Kidney (tissue), 14 donors: ENCODE results near the gene PKIG. TPM values are rescaled to one million over a fixed set of nuclear protein-coding genes. Genes with fewer than 3 reads are reported as not detected.

ENCODE experiments used
- DNase-seq, 5 donors: peaks; one replicate each; pipeline ENCODE4 v3.0.0-alpha.2; 2013 to 2020
- FAIRE-seq: peaks from 2 replicates; lab custom pipeline; 2012; peaks lifted over from hg19 to GRCh38; lab: Jason Lieb, UNC
- H3K27ac ChIP-seq, 2 donors: one replicate each; pipeline ENCODE4 v1.7.0; 2013; ENCODE audit warnings: low read depth in 2 of 2, low read length in 2 of 2, inconsistent platforms in 1 of 2
- H3K27me3 ChIP-seq: one replicate; pipeline ENCODE4 v1.7.1; 2013; ENCODE audit warnings: low read length, inconsistent platforms; ENCODE audit not compliant: control insufficient read depth, insufficient read depth
- H3K36me3 ChIP-seq, 3 donors: one replicate each; pipeline versions ENCODE4 v1.7.0 to v1.7.1; 2013; ENCODE audit warnings: low read length in 3 of 3, control low read depth in 1 of 3, inconsistent platforms in 1 of 3; ENCODE audit not compliant: insufficient read depth in 3 of 3, control insufficient read depth in 2 of 3
- H3K4me1 ChIP-seq, 3 donors: one replicate each; pipeline versions ENCODE4 v1.7.0 to v1.7.1; 2013; ENCODE audit warnings: low read length in 3 of 3, inconsistent platforms in 1 of 3, low read depth in 1 of 3; ENCODE audit not compliant: control insufficient read depth in 2 of 3, insufficient read depth in 2 of 3
- H3K4me3 ChIP-seq, 3 donors: one replicate each; pipeline versions ENCODE4 v1.7.0 to v1.8.1; 2013; ENCODE audit warnings: low read length in 3 of 3, control low read depth in 1 of 3, inconsistent platforms in 1 of 3
- H3K9ac ChIP-seq, 3 donors: one replicate each; pipeline versions ENCODE4 v1.7.0 to v1.7.1; 2013; ENCODE audit warnings: low read length in 3 of 3, control low read depth in 1 of 3, inconsistent platforms in 1 of 3
- H3K9me3 ChIP-seq, 3 donors: one replicate each; pipeline versions ENCODE4 v1.7.0 to v1.7.1; 2013; ENCODE audit warnings: low read length in 3 of 3, control low read depth in 1 of 3, inconsistent platforms in 1 of 3; ENCODE audit not compliant: control insufficient read depth in 2 of 3, insufficient read depth in 1 of 3
- intact Hi-C: fragments of 100-400 bp; cut with DNase I; formaldehyde crosslinking; loops from one replicate; pipeline ENCODE4 v1.11.1; 2022
- polyA plus RNA-seq: library from polyadenylated mRNA; stranded (reverse); fragments of 350-450 nt; fragmentation: Illumina TruSeq; extraction: RNeasy Lipid Tissue Mini Kit (QIAGEN cat#74804); gene quantifications from one replicate; pipeline ENCODE4 v1.2.3, GENCODE V29; 2014; ENCODE audit warnings: low read depth, low replicate concordance; ENCODE audit not compliant: insufficient read depth
- total RNA-seq: library from RNA; stranded (reverse); fragmentation: NEBNext Ultra II Directional; extraction: Animal tissue kit (Norgen Biotek cat#: 25700); gene quantifications from one replicate; pipeline ENCODE4 v1.2.1, GENCODE V29; 2021
- TF ChIP-seq, protein P1 (sequence below): IDR thresholded peaks from 3 replicates; pipeline ENCODE4 v1.5.1; 2012; ENCODE audit warnings: mild to moderate bottlenecking, moderate library complexity, borderline replicate concordance; ENCODE audit not compliant: insufficient read depth; ENCODE audit errors: extremely low read depth
- donor health status: control.
- donor health status: control.
- donor health status: control.
- donor health status: control.
- donor health status: control.
- donor health status: DM: yes; HTN: yes; CAD: no.
- donor health status: Normal renal cell carcinoma (clear cell type).

The PKIG gene
- total and polyA plus RNA-seq, 2 donors from 2014 or later, result 71.1 to 150 TPM

DNA sequence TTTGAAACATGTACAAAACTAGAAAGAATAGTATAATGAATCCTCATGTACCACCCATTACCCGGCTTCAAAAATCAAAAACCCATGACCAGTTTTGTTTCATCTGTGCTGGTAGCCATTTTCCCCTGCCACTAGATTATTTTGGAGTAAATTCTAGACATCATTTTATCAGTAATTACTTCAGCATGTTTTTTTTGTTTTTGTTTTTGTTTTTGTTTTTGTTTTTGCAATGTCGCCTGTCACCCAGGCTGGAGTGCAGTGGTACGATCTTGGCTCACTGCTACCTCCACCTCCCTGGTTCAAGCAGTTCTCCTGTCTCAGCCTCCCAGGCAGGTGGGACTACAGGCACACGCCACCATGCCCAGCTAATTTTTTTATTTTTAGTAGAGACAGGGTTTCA is 8.0 kb upstream of the PKIG start:
- Histone ChIP-seq H3K4me1 (peaks cover 3 to 20% (median 19%) of the 10 kb centered on the region in 3 donors), H3K4me3 (no peak overlapping the region), H3K9me3 (no peaks in the 10 kb centered on the region), H3K27me3 (no peaks in the 10 kb centered on the region), H3K27ac (no peak overlapping the region), H3K36me3 (peaks cover 0 to 4% (median 0%) of the 10 kb centered on the region in 3 donors), H3K9ac (no peak overlapping the region)
- intact Hi-C loops, result no loop called here
- TF ChIP-seq, protein P1, sequence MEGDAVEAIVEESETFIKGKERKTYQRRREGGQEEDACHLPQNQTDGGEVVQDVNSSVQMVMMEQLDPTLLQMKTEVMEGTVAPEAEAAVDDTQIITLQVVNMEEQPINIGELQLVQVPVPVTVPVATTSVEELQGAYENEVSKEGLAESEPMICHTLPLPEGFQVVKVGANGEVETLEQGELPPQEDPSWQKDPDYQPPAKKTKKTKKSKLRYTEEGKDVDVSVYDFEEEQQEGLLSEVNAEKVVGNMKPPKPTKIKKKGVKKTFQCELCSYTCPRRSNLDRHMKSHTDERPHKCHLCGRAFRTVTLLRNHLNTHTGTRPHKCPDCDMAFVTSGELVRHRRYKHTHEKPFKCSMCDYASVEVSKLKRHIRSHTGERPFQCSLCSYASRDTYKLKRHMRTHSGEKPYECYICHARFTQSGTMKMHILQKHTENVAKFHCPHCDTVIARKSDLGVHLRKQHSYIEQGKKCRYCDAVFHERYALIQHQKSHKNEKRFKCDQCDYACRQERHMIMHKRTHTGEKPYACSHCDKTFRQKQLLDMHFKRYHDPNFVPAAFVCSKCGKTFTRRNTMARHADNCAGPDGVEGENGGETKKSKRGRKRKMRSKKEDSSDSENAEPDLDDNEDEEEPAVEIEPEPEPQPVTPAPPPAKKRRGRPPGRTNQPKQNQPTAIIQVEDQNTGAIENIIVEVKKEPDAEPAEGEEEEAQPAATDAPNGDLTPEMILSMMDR, result no peak
- no peak for DNase-seq
- FAIRE-seq, result no peak

DNA sequence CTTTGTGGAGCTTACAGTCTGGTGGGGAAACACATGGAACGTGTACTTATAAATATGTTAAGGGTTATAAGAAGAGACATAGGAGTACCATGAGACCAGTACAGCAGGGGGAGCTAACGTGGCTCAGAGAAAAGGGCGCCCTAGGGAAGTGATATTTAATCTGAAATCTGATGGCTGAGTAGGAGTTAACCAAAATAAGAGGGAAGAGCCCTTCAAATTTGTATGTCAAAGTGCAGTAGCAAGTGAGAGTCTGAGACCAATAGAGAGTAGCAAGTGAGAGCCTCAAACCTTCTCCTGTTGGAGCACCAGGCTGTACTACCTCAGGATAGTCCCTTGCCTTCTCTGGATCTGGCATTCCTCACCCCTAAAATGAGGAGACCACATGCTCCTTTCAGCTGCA is 6.1 kb upstream of the PKIG start:
- peaks cover 3 to 31% (median 20%) of the 10 kb centered on the region in 3 donors for H3K4me1 ChIP-seq
- intact Hi-C loops, result no loop called here
- no peaks in the 10 kb centered on the region for H3K36me3 ChIP-seq
- TF ChIP-seq, protein P1, result peak; percentile 28
- FAIRE-seq (no peak), DNase-seq (peak in 2 of 5 donors; percentile 43 to 62)
- no peaks in the 10 kb centered on the region for H3K27me3 ChIP-seq
- no peaks in the 10 kb centered on the region for H3K9me3 ChIP-seq
- no peak overlapping the region for H3K9ac ChIP-seq
- H3K27ac ChIP-seq, result no peak overlapping the region
- no peak overlapping the region for H3K4me3 ChIP-seq

DNA sequence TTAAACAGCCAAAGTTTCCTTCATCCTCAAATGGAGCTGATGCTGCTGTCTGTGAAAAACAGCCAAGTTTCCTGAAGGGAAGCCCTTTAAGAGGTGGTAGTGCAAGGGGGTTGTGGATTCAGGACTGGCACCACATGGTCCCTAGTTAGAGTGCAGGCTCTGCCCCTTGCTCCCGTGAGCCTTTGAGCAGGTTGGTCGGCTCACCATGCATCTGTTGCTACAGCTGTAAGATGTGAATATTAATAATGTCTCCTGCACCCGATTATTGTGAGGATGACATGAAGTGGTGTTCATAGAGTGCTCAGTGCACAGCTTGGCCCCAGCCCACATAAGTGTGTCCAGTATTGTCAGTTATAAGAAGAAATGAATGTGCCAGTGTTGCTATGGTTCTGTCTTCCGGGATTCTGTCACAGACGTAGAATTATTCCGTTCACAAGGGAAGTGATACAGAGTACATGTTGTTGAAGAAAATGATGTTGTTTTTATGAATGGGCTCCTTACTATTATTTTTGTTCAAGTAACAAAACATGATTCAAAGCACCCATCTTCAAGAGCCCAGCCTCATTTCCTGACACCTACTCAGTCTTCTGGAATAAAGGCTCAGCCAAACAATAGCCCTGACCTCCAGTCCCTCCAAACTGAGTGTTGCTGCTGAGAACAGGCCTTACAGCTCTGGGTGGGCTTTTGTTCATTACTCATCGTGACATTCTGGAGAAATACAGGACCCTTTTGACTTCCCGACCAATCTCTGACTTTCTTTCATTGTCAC is 2.9 kb upstream of the PKIG start:
- intact Hi-C loops, result no loop called here

More for the DNA sequence above, 2.9 kb upstream of the PKIG start:
- no peaks in the 10 kb centered on the region for H3K9me3 ChIP-seq
- no peaks in the 10 kb centered on the region for H3K36me3 ChIP-seq
- H3K27ac ChIP-seq, result peak overlapping the region in 1 of 2 donors; percentile 56
- no peaks in the 10 kb centered on the region for H3K27me3 ChIP-seq
- H3K4me3 ChIP-seq, result no peak overlapping the region
- DNase-seq (no peak), FAIRE-seq (no peak)
- H3K9ac ChIP-seq, result no peak overlapping the region
- TF ChIP-seq, protein P1, result no peak
- peaks cover 0 to 25% (median 24%) of the 10 kb centered on the region in 3 donors for H3K4me1 ChIP-seq
